ENCODE data around the gene PAGE4.

- TF ChIP-seq CTCF (IDR thresholded peaks at IDR 0.05) (no peak), POLR2A (IDR thresholded peaks at IDR 0.05) (no peak)
Observed at GRCh38 chrX:49878128-49878833, 49.2 kb downstream of the PAGE4 start.
